Measurements from ENCODE around the gene PPP1R10.

Gene PPP1R10

GRCh38 chr6:30617565-30618269, 674 bp upstream of the PPP1R10 start, which contains the start of gene MRPS18B:
TSS of gene MRPS18B (plus strand) at chr6:30617840. CDS start at chr6:30617866, 26 bp downstream.
- Histone ChIP-seq H3K9me3 (ENCODE audit: control insufficient read depth, low read depth, low read length) (no peaks in the 10 kb centered on the region), H3K4me3 (ENCODE audit: low read length) (peak within 1 kb of the TSS; percentile 96), H3K27ac (ENCODE audit: low read length) (peak within 1 kb of the TSS; percentile 97), H3K36me3 (ENCODE audit: control insufficient read depth, low read depth, low read length) (peaks cover 23% of the 10 kb centered on the region), H3K9ac (ENCODE audit: low read length) (peak within 1 kb of the TSS; percentile 97), H3K4me1 (ENCODE audit: control insufficient read depth, low read depth, low read length) (peaks cover 10% of the 10 kb centered on the region), H3K27me3 (ENCODE audit: control insufficient read depth, insufficient read depth, low read length) (no peaks in the 10 kb centered on the region)

GRCh38 chr6:30615958-30616810, 859 bp downstream of the PPP1R10 start:
- peaks cover 10% of the 10 kb centered on the region for H3K4me1 ChIP-seq (ENCODE audit: control insufficient read depth, low read depth, low read length)
- peaks cover 20% of the 10 kb centered on the region for H3K36me3 ChIP-seq (ENCODE audit: control insufficient read depth, low read depth, low read length)
- peak overlapping the region; percentile 96 for H3K4me3 ChIP-seq (ENCODE audit: low read length)
- no peaks in the 10 kb centered on the region for H3K27me3 ChIP-seq (ENCODE audit: control insufficient read depth, insufficient read depth, low read length)
- H3K9ac ChIP-seq (ENCODE audit: low read length), result peak overlapping the region; percentile 97
- peak overlapping the region; percentile 88 for H3K27ac ChIP-seq (ENCODE audit: low read length)
- H3K9me3 ChIP-seq (ENCODE audit: control insufficient read depth, low read depth, low read length), result no peaks in the 10 kb centered on the region

- Histone ChIP-seq H3K36me3 (ENCODE audit: control insufficient read depth, low read depth, low read length) (peaks cover 23% of the 10 kb centered on the region), H3K27me3 (ENCODE audit: control insufficient read depth, insufficient read depth, low read length) (no peaks in the 10 kb centered on the region), H3K4me3 (ENCODE audit: low read length) (peak overlapping the region; percentile 96), H3K4me1 (ENCODE audit: control insufficient read depth, low read depth, low read length) (peaks cover 10% of the 10 kb centered on the region), H3K9me3 (ENCODE audit: control insufficient read depth, low read depth, low read length) (no peaks in the 10 kb centered on the region), H3K27ac (ENCODE audit: low read length) (peak overlapping the region; percentile 88), H3K9ac (ENCODE audit: low read length) (peak overlapping the region; percentile 97)
These were observed 1.7 kb downstream of the PPP1R10 start for GRCh38 chr6:30615219-30615957.

DNA sequence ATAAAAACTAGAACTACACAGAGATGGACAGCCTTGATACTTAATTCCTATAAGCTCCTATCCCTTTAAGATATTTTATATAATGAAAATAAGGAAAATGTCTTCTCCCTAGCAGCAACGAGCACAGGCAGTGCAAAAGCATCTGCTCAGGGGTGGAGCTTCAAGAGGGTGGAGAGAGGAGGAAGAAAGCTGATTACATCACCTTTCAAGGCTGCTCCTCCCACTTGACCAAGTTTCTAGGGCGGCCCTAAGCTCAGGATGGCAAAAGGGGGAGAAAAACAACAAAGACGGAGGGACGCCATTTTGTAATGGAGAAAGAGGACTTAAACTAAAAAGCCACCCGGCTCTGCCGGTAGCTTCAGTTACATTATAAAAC, 2.2 kb downstream of the PPP1R10 start:
- peak overlapping the region; percentile 91 for H3K27ac ChIP-seq (ENCODE audit: low read length)
- peaks cover 26% of the 10 kb centered on the region for H3K36me3 ChIP-seq (ENCODE audit: control insufficient read depth, low read depth, low read length)
- H3K9ac ChIP-seq (ENCODE audit: low read length), result peak overlapping the region; percentile 97
- peaks cover 10% of the 10 kb centered on the region for H3K4me1 ChIP-seq (ENCODE audit: control insufficient read depth, low read depth, low read length)
- peak overlapping the region; percentile 96 for H3K4me3 ChIP-seq (ENCODE audit: low read length)
- no peaks in the 10 kb centered on the region for H3K27me3 ChIP-seq (ENCODE audit: control insufficient read depth, insufficient read depth, low read length)
- no peaks in the 10 kb centered on the region for H3K9me3 ChIP-seq (ENCODE audit: control insufficient read depth, low read depth, low read length)

DNA sequence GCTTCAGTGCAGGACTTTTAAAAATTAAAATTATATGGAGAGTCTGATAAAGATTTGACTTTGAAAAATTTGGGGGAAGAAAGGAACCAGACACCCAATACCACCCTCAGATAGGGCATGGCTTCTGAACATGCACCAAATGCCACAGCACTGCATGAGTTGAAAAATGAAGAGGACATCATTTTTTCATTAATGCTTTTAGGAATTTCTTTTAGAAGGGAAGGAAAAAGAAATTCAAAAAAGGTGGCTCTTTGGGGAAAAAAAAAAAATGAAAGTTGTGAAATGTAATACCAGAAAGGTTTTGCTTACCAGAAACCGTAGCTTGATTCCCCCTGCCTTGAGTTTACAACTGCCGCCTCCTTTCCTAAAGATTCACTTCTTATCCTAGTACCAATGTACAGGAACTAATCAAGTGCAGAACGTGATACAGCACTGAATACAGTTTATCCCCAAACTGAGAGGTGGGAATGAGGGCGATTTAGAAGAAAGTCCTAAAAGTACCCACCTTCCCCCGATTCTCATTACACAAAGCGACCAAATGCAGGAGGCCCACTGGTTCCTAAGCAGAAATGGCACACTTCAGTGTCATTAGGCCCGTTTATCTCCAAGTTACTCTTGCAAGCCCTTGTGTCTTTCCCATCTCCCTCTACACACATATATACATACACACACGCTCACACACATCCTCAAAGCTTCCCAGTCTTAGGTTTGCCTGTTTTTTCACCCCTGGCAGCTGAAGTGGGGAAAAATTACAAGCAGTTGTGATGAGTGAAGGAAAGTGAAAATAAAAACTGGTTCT, 2.8 kb downstream of the PPP1R10 start:
- H3K4me3 ChIP-seq (ENCODE audit: low read length), result peak overlapping the region; percentile 96
- peak overlapping the region; percentile 97 for H3K9ac ChIP-seq (ENCODE audit: low read length)
- peaks cover 10% of the 10 kb centered on the region for H3K4me1 ChIP-seq (ENCODE audit: control insufficient read depth, low read depth, low read length)
- H3K27me3 ChIP-seq (ENCODE audit: control insufficient read depth, insufficient read depth, low read length), result no peaks in the 10 kb centered on the region
- peak overlapping the region; percentile 91 for H3K27ac ChIP-seq (ENCODE audit: low read length)
- peaks cover 27% of the 10 kb centered on the region for H3K36me3 ChIP-seq (ENCODE audit: control insufficient read depth, low read depth, low read length)
- no peaks in the 10 kb centered on the region for H3K9me3 ChIP-seq (ENCODE audit: control insufficient read depth, low read depth, low read length)

DNA sequence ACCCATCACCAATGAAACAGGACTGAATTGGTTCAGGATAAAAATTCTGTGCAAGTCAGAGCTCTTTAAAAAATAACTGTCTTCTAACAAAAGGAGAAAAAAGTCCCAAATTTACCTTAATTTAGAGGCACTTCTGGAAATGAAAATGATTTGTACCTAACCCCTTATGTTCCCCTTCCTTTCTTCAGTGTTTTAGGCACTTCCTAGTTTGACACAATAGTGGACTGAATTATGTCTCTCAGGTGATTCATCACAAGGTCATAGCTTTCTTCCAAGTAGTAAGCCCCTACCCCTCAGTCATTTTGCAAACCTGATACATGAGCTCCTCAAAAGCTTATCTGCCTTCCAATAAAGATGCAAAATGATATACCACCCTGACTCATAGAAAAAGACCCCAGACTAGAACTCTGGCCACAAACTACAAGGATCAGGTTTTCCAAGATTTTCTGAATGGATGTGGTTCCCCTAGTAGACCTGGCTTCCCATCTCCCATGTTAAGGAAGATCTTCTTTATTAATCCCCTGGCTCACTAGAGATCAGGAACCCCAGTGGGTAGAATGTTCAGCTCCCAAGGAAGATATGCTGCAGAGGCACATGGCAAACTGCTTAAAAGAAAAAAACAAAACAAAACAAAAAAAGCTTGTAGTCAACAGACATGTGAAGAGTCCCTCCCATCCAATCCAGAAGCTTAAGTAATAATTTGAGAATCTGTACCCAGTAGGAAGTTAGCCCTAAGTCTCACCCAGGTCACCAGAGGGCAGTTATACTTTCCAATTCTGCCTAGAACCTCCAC, 3.6 kb downstream of the PPP1R10 start:
- no peak overlapping the region for H3K27ac ChIP-seq (ENCODE audit: low read length)

GRCh38 chr6:30612687-30613248, 4.3 kb downstream of the PPP1R10 start:
- Histone ChIP-seq H3K9me3 (ENCODE audit: control insufficient read depth, low read depth, low read length) (no peaks in the 10 kb centered on the region), H3K9ac (ENCODE audit: low read length) (no peak overlapping the region), H3K4me3 (ENCODE audit: low read length) (no peak overlapping the region), H3K4me1 (ENCODE audit: control insufficient read depth, low read depth, low read length) (peaks cover 10% of the 10 kb centered on the region), H3K27me3 (ENCODE audit: control insufficient read depth, insufficient read depth, low read length) (no peaks in the 10 kb centered on the region), H3K27ac (ENCODE audit: low read length) (no peak overlapping the region), H3K36me3 (ENCODE audit: control insufficient read depth, low read depth, low read length) (peaks cover 42% of the 10 kb centered on the region)

More for the DNA sequence above, 3.6 kb downstream of the PPP1R10 start:
- H3K27me3 ChIP-seq (ENCODE audit: control insufficient read depth, insufficient read depth, low read length), result no peaks in the 10 kb centered on the region
- no peaks in the 10 kb centered on the region for H3K9me3 ChIP-seq (ENCODE audit: control insufficient read depth, low read depth, low read length)
- peaks cover 35% of the 10 kb centered on the region for H3K36me3 ChIP-seq (ENCODE audit: control insufficient read depth, low read depth, low read length)
- H3K4me1 ChIP-seq (ENCODE audit: control insufficient read depth, low read depth, low read length), result peaks cover 10% of the 10 kb centered on the region
- peak overlapping the region; percentile 96 for H3K4me3 ChIP-seq (ENCODE audit: low read length)
- H3K9ac ChIP-seq (ENCODE audit: low read length), result peak overlapping the region; percentile 97

DNA sequence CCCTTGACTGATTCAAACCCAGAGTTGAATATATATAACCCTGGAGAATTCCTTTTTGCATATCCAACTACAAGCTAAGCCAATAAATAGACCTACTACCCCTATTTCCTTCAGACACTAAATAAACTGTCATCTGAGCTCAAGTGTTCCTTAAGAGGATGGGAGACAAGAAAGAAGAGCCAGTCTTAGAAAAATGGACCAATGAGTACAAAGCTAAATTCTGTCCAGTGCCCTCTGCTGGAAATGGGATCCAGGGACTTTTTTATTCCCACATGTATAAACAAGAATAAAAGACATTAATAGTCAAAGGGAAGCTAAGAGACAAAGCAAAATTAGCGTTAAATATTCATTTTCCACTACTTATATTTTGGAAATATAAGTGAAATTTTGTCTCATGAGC, 4.8 kb downstream of the PPP1R10 start:
- Histone ChIP-seq H3K9ac (ENCODE audit: low read length) (no peak overlapping the region), H3K27me3 (ENCODE audit: control insufficient read depth, insufficient read depth, low read length) (no peaks in the 10 kb centered on the region), H3K36me3 (ENCODE audit: control insufficient read depth, low read depth, low read length) (peaks cover 48% of the 10 kb centered on the region), H3K27ac (ENCODE audit: low read length) (no peak overlapping the region), H3K4me1 (ENCODE audit: control insufficient read depth, low read depth, low read length) (peaks cover 10% of the 10 kb centered on the region), H3K4me3 (ENCODE audit: low read length) (no peak overlapping the region), H3K9me3 (ENCODE audit: control insufficient read depth, low read depth, low read length) (no peaks in the 10 kb centered on the region)

GRCh38 chr6:30611856-30612194, 5.2 kb downstream of the PPP1R10 start:
- Histone ChIP-seq H3K27me3 (ENCODE audit: control insufficient read depth, insufficient read depth, low read length) (no peaks in the 10 kb centered on the region), H3K4me1 (ENCODE audit: control insufficient read depth, low read depth, low read length) (peaks cover 10% of the 10 kb centered on the region), H3K9ac (ENCODE audit: low read length) (no peak overlapping the region), H3K36me3 (ENCODE audit: control insufficient read depth, low read depth, low read length) (peaks cover 51% of the 10 kb centered on the region), H3K4me3 (ENCODE audit: low read length) (no peak overlapping the region), H3K27ac (ENCODE audit: low read length) (no peak overlapping the region), H3K9me3 (ENCODE audit: control insufficient read depth, low read depth, low read length) (no peaks in the 10 kb centered on the region)

GRCh38 chr6:30611150-30611855, 5.7 kb downstream of the PPP1R10 start:
- peaks cover 51% of the 10 kb centered on the region for H3K36me3 ChIP-seq (ENCODE audit: control insufficient read depth, low read depth, low read length)
- H3K4me1 ChIP-seq (ENCODE audit: control insufficient read depth, low read depth, low read length), result peaks cover 10% of the 10 kb centered on the region
- H3K27ac ChIP-seq (ENCODE audit: low read length), result no peak overlapping the region
- H3K4me3 ChIP-seq (ENCODE audit: low read length), result no peak overlapping the region
- H3K9me3 ChIP-seq (ENCODE audit: control insufficient read depth, low read depth, low read length), result no peaks in the 10 kb centered on the region
- H3K9ac ChIP-seq (ENCODE audit: low read length), result no peak overlapping the region
- H3K27me3 ChIP-seq (ENCODE audit: control insufficient read depth, insufficient read depth, low read length), result no peaks in the 10 kb centered on the region
